Ovary (tissue), 9 donors: ENCODE data around the gene SMARCA1. TPM values are rescaled to one million over a fixed set of nuclear protein-coding genes. Genes with fewer than 3 reads are reported as not detected.
"Not testable (repeated sequence)": the region's sequence is repeated elsewhere in the genome, so short reads cannot be mapped to it uniquely, and the experiment has no call there.

Source experiments
- DNase-seq, 5 donors: peaks; one replicate each; pipeline ENCODE4 v3.0.0-alpha.2; 2019 to 2020
- H3K27ac ChIP-seq, 2 donors: fragments of 200-600 bp; one replicate each; pipeline versions ENCODE4 v1.5.1 to v1.8.0; 2019 to 2022
- H3K27me3 ChIP-seq: fragments of 200-600 bp; one replicate; pipeline ENCODE4 v1.8.0; 2022
- H3K36me3 ChIP-seq: fragments of 200-600 bp; sonication (generic); one replicate; pipeline ENCODE4 v1.5.1; 2019
- H3K4me1 ChIP-seq: one replicate; pipeline ENCODE4 v1.8.1; 2013; ENCODE audit warnings: mild to moderate bottlenecking, moderate library complexity; ENCODE audit not compliant: insufficient read depth
- H3K4me3 ChIP-seq: fragments of 200-600 bp; sonication (generic); one replicate; pipeline ENCODE4 v1.5.1; 2017
- H3K9me3 ChIP-seq, 2 donors: fragments of 200-600 bp in 1 of 2; sonication (generic) in 1 of 2; one replicate each; pipeline versions ENCODE4 v1.5.1 to v1.8.1; 2013 to 2019; ENCODE audit warnings: mild to moderate bottlenecking in 1 of 2, moderate library complexity in 1 of 2
- CTCF ChIP-seq, 3 donors: fragments of 450-650 bp in 2 of 3; fragments of 200-600 bp in 1 of 3; IDR thresholded peaks; one replicate each; pipeline versions ENCODE4 v1.5.1 to v1.8.0; 2016 to 2022; ENCODE audit warnings: antibody characterized with exemption in 3 of 3, mild to moderate bottlenecking in 1 of 3
- EP300 ChIP-seq: sonication (generic); formaldehyde crosslinking; IDR thresholded peaks from one replicate; pipeline ENCODE4 v1.6.1; 2017; ENCODE audit warnings: antibody characterized with exemption
- POLR2A ChIP-seq: fragments of 450-650 bp; IDR thresholded peaks from one replicate; pipeline ENCODE4 v1.6.1; 2017; ENCODE audit warnings: antibody characterized with exemption, mild to moderate bottlenecking, moderate library complexity
- WGBS, 3 donors: extraction: QIAGEN DNeasy Blood & Tissue Kit in 1 of 3; methylation state at CpG; one replicate each; pipeline versions ENCODE4 v1.1.5 to v1.1.7; 2013 to 2017; 5-methylcytosine and 5-hydroxymethylcytosine counted together
- intact Hi-C, 4 donors: fragments of 100-400 bp; cut with DNase I; formaldehyde crosslinking; loops; one replicate each; pipeline versions ENCODE4 v1.11.0 to v1.15.1; 2022 to 2023
- polyA plus RNA-seq, 2 donors: library from polyadenylated mRNA; stranded (reverse); fragments of 200-250 nt in 1 of 2; fragments of 350-450 nt in 1 of 2; fragmentation: Illumina TruSeq in 1 of 2; extraction: RNeasy Lipid Tissue Mini Kit (QIAGEN cat#74804) in 1 of 2; gene quantifications; one replicate each; pipeline ENCODE4 v1.2.3, GENCODE V29; 2013 to 2014
- total RNA-seq, 7 donors: library from RNA; depleted of rRNA in 2 of 7; stranded (reverse); fragments of >200 nt in 2 of 7; fragmentation: NEBNext Ultra II Directional in 3 of 7; extraction: Animal tissue kit (Norgen Biotek cat#: 25700) in 3 of 7; gene quantifications; one replicate each; pipeline versions ENCODE4 v1.1.0 to v1.2.4, GENCODE V29; 2016 to 2023
- donor health status: DM: no; HTN: no; CAD: no; lungs with moderate emphysema.
- donor health status: DM: no; HTN: no; CAD: no.
- donor health status: Bipolar disorder and iron deficiency.
- donor health status: DM: yes; HTN: yes; CAD: no.
- donor health status: DM: no; HTN: no; CAD: no.
- donor health status: DM: yes; HTN: yes; CAD: no.

The SMARCA1 gene
- total and polyA plus RNA-seq, 9 donors, result 47.5 to 124 (median 67.1) TPM

- H3K36me3 ChIP-seq, result no peaks in the 10 kb centered on the region
- no peak overlapping the region for H3K4me3 ChIP-seq
- TF ChIP-seq CTCF (IDR thresholded peaks at IDR 0.05) (no peak), POLR2A (no peak), EP300 (no peak)
- DNase-seq, result no peak
- 74 to 77% (median 75%) methylated on average over 5 of the region's 5 CpGs for WGBS, 3 donors
- H3K9me3 ChIP-seq, result no peaks in the 10 kb centered on the region
- no peaks in the 10 kb centered on the region for H3K4me1 ChIP-seq
- H3K27me3 ChIP-seq, result no peaks in the 10 kb centered on the region
- intact Hi-C loops, result no loop called here
- H3K27ac ChIP-seq, result no peak overlapping the region
Observed at GRCh38 chrX:129556806-129557315, 33.6 kb upstream of the SMARCA1 start.

- H3K9me3 ChIP-seq, H3K36me3 ChIP-seq, DNase-seq, H3K27ac ChIP-seq, intact Hi-C loops, H3K4me1 ChIP-seq, H3K4me3 ChIP-seq, H3K27me3 ChIP-seq: not testable (repeated sequence)
- 91 to 93% (median 92%) methylated on average over 8 of the region's 8 CpGs for WGBS, 3 donors
Observed at GRCh38 chrX:129554816-129555215, 31.5 kb upstream of the SMARCA1 start.

DNA sequence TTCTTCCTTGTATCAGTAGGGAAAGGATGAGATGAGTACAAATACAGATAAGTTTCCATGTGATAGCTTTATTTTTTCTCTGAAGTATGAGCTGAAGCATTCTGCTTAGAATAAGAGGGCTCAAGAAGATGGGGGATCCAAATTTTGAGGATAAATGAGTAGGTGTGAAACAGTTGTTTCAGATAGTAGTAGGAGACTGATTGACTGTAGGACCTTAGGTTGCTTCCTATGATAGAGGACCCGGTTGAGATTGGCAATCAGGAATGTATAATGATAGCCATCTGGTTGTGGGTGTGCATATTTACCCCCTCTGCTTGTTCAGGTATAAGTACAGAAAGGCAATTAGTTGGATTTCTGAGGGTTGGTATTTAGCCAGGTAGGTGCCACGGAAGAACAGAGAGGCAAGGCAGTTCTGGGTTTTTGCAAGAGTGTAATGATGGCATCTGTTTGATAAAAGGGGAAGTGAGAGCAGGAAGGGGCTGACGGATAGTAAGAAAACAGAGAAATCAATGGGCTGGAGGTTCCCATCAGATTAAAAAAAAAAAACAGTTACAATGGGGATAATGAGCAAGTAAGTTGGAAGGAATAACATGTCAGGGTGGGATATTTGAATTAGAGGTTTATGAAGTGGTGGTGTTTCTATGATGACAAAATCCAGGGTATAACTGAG is 30.5 kb upstream of the SMARCA1 start:
- Histone ChIP-seq H3K4me1 (no peaks in the 10 kb centered on the region), H3K36me3 (no peaks in the 10 kb centered on the region), H3K4me3 (no peak overlapping the region), H3K9me3 (no peaks in the 10 kb centered on the region), H3K27ac (no peak overlapping the region), H3K27me3 (no peaks in the 10 kb centered on the region)
- intact Hi-C loops, result no loop called here
- no peak for TF ChIP-seq CTCF (IDR thresholded peaks at IDR 0.05)
- no peak for TF ChIP-seq POLR2A
- TF ChIP-seq EP300, result no peak
- 71 to 72% (median 72%) methylated on average over 3 of the region's 3 CpGs for WGBS, 3 donors
- DNase-seq, result no peak

DNA sequence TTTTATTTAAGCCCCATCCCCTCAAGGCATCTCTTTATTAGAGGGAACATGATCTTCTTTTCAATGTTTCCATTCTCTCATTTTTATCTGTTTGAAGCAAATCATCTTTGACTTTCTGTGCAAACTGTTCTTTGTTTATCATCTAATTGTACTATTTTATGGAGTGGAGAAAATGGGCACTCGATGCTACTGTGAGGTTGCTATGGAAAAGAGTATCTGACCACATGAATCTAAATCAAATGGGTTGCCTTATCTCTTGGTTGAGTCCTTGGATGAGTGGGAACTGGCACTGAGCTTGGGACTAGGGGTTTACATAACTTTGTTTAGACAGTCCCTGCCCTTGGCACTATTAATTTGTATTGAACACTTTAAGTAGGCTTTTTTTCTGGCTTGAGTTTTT is 25.8 kb upstream of the SMARCA1 start:
- TF ChIP-seq EP300, result no peak
- no peak for TF ChIP-seq CTCF (IDR thresholded peaks at IDR 0.05)
- TF ChIP-seq POLR2A, result no peak
- Histone ChIP-seq H3K4me1 (no peaks in the 10 kb centered on the region), H3K27ac (no peak overlapping the region), H3K27me3 (no peaks in the 10 kb centered on the region), H3K36me3 (no peaks in the 10 kb centered on the region), H3K9me3 (no peaks in the 10 kb centered on the region), H3K4me3 (no peak overlapping the region)
- 7 to 22% (median 14%) methylated on average over 1 of the region's 1 CpG for WGBS, 3 donors
- intact Hi-C loops, result no loop called here
- no peak for DNase-seq

DNA sequence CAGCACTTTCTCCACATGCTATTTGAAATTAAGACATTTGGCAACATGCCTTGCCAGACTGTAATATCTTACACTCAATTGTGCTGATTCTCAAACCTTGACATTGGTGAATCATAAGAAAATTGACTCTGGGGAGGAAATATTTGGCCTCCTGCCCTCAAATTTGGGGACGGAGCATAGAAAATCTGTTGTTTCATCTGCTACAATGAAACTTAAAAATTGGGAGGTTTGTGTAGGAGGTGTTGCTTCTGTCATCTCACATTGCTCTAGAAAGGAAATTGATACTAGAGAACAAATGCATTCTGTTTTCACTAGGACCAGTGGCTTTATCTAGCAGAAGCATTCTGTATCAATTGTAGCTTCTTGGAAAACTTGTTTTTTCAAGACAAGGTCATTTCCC is 22.1 kb upstream of the SMARCA1 start:
- H3K9me3 ChIP-seq, result no peaks in the 10 kb centered on the region
- DNase-seq, result no peak
- intact Hi-C loops, result no loop called here
- TF ChIP-seq CTCF (IDR thresholded peaks at IDR 0.05), result no peak
- TF ChIP-seq EP300, result no peak
- TF ChIP-seq POLR2A, result no peak
- H3K4me3 ChIP-seq, result no peak overlapping the region
- no peaks in the 10 kb centered on the region for H3K36me3 ChIP-seq
- H3K27me3 ChIP-seq, result no peaks in the 10 kb centered on the region
- 30 to 48% (median 35%) methylated on average over 1 of the region's 1 CpG for WGBS, 3 donors
- no peak overlapping the region for H3K27ac ChIP-seq
- H3K4me1 ChIP-seq, result no peaks in the 10 kb centered on the region
